Activated CD4-positive, alpha-beta T cell treated with anti-CD3 and anti-CD28 coated beads, Interleukin-10, Interleukin-2, amounts not matched to agents 100 ng/mL and 50 ng/mL, durations not matched to agents 16 hours and 8 hours (primary cell): ENCODE results near the gene TYROBP.
"Not testable (repeated sequence)": the region's sequence is repeated elsewhere in the genome, so short reads cannot be mapped to it uniquely, and the experiment has no call there.

Experiments
- DNase-seq: peaks from one replicate; pipeline ENCODE4 v3.0.0-alpha.2; 2020

The TYROBP gene

GRCh38 chr19:35908010-35908441, at the start of gene TYROBP:
TSS of gene TYROBP (minus strand) at chr19:35908295. CDS start at chr19:35908228, 67 bp downstream.
- DNase-seq = no peak

- DNase-seq = not testable (repeated sequence)
These were observed 49.3 kb upstream of the TYROBP start for GRCh38 chr19:35957411-35957810.

- DNase-seq = no peak
These were observed 48.0 kb upstream of the TYROBP start for GRCh38 chr19:35955881-35956634.

- no peak for DNase-seq
These were observed 41.0 kb upstream of the TYROBP start for GRCh38 chr19:35949131-35949530.

GRCh38 chr19:35946203-35946602, 38.1 kb upstream of the TYROBP start:
- DNase-seq = no peak

GRCh38 chr19:35945121-35945790, 37.2 kb upstream of the TYROBP start:
- no peak for DNase-seq

- no peak for DNase-seq
These were observed 36.5 kb upstream of the TYROBP start for GRCh38 chr19:35944556-35944955.

- no peak for DNase-seq
These were observed 35.5 kb upstream of the TYROBP start for GRCh38 chr19:35943321-35944301.

GRCh38 chr19:35942235-35942634, 34.1 kb upstream of the TYROBP start:
- DNase-seq = no peak

GRCh38 chr19:35940839-35941238, 32.7 kb upstream of the TYROBP start:
- no peak for DNase-seq

GRCh38 chr19:35940078-35940775, 32.1 kb upstream of the TYROBP start:
- DNase-seq = no peak

- no peak for DNase-seq
These were observed 31.4 kb upstream of the TYROBP start for GRCh38 chr19:35939307-35940077.

- no peak for DNase-seq
These were observed 30.5 kb upstream of the TYROBP start for GRCh38 chr19:35938282-35939224.

GRCh38 chr19:35937345-35938281, 29.5 kb upstream of the TYROBP start:
- no peak for DNase-seq

GRCh38 chr19:35936738-35937268, 28.7 kb upstream of the TYROBP start:
- DNase-seq = no peak

GRCh38 chr19:35935911-35936737, 28.0 kb upstream of the TYROBP start, which contains the start of gene LRFN3:
TSS of gene LRFN3 (plus strand) at chr19:35936374. CDS start at chr19:35939426, 3,052 bp downstream.
- DNase-seq = peak; percentile 70

GRCh38 chr19:35932291-35932936, 24.3 kb upstream of the TYROBP start:
- DNase-seq = no peak

GRCh38 chr19:35931874-35932202, 23.7 kb upstream of the TYROBP start:
- no peak for DNase-seq
